ENCODE results near the gene ICAM2.

The ICAM2 gene

GRCh38 chr17:64020056-64020766 is at the start of gene ICAM2:
Gene ICAM2 (minus strand): TSS chr17:64020633. CDS start chr17:64006691, 13,942 bp downstream.
- intact Hi-C loops (cut with DNase I) = no loop called here

GRCh38 chr17:64070213-64070612 is 49.8 kb upstream of the ICAM2 start:
- intact Hi-C loops (cut with DNase I) = no loop called here
- no peak for DNase-seq

More at GRCh38 chr17:64020056-64020766, at the start of gene ICAM2:
- peak in 5 of 42 donors; percentile 5 to 52 (median 31) for DNase-seq

GRCh38 chr17:64069143-64069542 is 48.7 kb upstream of the ICAM2 start:
- DNase-seq = no peak
- intact Hi-C loops (cut with DNase I) = no loop called here

DNA sequence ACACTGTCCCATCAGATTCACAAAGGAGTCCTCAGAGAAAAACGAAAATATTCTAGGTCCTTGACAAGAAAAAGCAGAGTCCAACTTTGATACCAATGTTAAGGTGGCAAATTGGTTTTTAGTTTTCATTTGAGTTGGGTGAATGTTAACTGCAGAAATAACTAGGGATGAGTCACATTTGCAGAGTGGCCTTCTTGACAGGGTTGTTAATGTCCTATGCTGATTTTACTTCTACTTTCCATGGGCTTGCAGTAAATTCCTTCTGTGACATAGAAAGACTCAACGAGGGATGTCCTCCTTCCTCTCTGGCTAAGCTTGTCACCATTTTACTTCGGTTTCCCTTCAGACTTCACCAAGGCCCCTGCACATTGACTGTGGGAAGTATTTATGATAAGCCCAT is 47.2 kb upstream of the ICAM2 start:
- DNase-seq = no peak
- intact Hi-C loops (cut with DNase I) = no loop called here

- no peak for DNase-seq
- intact Hi-C loops (cut with DNase I) = no loop called here
Observed at GRCh38 chr17:64066716-64067115, 46.3 kb upstream of the ICAM2 start.

DNA sequence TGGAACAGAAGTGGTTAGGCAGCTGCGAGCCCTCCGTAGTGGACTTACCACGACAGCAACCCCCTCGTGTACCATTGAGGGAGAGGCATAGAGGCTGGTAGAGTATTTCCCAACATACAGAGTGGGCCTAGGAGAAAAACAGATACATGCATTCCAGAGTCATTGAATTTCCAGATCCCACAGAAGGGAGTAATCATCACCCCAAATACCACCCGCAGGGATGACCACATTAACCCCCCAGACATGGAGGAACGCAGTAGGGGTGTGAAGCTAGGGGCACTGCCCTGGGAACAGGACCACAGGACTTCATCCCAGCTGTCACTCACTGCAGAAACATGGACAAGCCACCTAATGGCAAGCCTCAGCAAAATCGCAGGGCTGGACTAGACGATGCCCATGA is 44.7 kb upstream of the ICAM2 start:
- intact Hi-C loops (cut with DNase I) = no loop called here
- no peak for DNase-seq

GRCh38 chr17:64064331-64064730 is 43.9 kb upstream of the ICAM2 start:
- intact Hi-C loops (cut with DNase I) = no loop called here
- no peak for DNase-seq

- intact Hi-C loops (cut with DNase I) = no loop called here
- peak in 20 of 42 donors; percentile 5 to 54 (median 24) for DNase-seq
Observed at GRCh38 chr17:64063766-64064224, 43.4 kb upstream of the ICAM2 start.

DNA sequence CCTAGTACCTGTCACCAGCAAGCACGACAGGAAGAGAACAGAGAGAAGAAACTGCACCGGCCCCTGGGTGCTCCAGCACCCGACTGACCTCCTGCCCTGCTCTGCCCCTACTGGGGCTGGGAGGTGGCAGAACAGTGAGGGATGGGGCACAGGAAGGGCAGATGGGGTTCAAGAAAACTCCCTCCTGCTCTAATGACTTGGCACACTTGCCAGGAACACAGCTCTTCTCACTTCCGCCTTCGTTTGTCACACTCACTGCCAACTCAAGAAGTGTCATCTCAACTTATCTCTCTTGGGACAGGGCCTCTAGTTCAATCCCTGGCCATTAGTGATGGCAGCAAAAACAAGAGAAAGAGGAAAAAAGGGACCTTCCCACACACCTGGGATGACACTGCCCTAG is 42.7 kb upstream of the ICAM2 start:
- intact Hi-C loops (cut with DNase I) = no loop called here

GRCh38 chr17:64061178-64061898 is 40.9 kb upstream of the ICAM2 start:
- DNase-seq = no peak
- intact Hi-C loops (cut with DNase I) = no loop called here

More for the DNA sequence above, 42.7 kb upstream of the ICAM2 start:
- no peak for DNase-seq

DNA sequence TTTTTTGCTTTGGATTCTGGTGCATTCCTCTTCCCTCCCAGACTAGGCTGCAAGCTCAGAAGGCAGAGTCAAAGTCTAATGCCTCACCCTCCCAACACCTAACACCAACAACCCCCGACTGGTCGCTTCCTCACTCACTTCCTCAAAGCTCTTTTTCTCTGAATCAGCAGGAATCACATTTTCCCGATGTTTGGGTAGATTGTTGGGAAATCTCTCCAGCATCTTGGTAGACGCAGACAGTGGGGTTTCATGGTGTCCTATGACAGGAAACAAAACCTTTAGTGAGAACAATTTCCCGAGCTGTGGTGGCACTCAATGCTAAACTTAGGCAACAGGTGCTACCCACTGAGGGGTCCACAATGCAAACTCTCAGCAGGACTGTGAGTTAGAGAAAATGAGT is 39.9 kb upstream of the ICAM2 start:
- DNase-seq = no peak
- intact Hi-C loops (cut with DNase I) = no loop called here

GRCh38 chr17:64059756-64060155 is 39.3 kb upstream of the ICAM2 start:
- intact Hi-C loops (cut with DNase I) = no loop called here
- DNase-seq = no peak

DNA sequence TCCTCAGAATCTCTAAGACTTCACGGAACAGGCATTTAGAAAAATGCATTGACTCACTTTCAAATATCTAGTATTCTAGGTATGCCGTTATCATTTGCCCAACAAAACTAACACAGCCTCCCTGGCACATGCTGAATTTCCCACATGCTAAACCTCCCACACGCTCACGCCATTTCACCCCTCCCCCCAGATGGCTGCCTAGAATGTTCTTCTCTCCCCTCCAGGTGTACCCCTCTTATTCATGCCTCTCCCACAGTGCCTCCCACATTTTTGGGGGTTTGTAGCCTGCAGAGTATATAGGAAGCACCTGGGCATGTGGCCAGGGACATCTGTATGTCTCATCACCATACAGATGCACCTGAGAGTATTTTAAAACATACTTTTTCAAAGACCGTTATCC is 38.2 kb upstream of the ICAM2 start:
- intact Hi-C loops (cut with DNase I) = no loop called here
- no peak for DNase-seq

DNA sequence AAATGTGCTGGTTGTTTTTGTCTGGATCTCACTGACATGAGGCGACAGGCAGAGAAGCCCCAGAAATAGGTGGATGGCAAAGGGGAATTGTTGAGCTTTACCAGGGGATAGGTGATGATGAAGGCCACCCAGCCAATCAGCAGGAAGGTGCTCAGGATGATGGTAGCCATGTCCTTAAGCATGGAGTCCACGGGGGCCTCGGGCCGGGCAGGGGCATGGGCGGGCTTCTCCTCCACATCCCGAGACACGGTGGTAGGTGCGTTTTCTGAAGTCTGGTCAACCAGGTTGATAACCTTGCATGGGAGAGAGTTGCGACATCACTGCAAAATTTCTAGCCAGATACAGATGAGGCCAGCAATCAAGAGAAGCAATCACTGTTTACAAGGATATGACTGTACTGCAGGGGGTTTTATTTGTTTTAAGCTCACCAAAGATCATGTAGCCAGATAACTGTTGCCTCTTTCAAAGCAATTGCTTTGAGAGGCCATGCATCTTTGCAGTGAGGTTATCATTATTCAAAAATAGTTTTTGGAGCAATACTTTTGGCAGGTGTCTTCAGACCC is 37.3 kb upstream of the ICAM2 start:
- intact Hi-C loops (cut with DNase I) = no loop called here

DNA sequence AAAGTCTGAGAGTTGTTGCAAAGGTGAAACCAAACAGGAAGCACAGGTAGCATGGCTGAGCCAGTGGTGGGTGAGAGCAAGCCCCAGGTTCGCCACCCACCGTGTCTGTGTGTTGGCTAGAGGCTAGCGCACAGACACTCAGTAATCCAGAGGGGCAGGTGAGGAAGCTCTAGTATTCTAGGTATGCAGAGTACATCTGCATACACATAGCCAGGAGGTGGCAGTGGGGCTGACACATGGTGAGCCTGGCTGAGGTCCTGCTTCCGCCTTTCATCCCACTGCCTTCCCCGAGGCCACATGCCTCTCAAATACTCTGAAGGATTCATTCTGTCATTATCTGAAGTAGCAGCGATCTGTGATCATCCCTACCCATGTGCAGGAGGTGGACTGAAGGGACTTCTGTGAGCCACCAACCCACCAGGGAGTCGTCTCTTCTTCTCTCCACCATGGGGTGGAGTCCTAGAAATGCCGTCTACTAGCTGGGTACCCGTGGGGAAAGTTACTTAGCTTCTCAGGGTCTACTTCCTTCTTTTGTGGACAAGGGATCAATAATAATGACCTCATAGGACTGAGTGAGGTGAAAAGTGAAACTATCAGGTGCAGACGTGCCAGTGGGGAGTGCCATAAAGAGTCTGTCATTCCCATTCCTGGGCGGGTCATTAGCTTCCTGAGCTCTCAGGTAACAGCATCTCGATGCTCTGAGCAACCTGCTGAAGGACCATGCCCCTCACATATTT is 36.0 kb upstream of the ICAM2 start:
- DNase-seq = no peak
- intact Hi-C loops (cut with DNase I) = no loop called here

More for the DNA sequence above, 37.3 kb upstream of the ICAM2 start:
- no peak for DNase-seq

DNA sequence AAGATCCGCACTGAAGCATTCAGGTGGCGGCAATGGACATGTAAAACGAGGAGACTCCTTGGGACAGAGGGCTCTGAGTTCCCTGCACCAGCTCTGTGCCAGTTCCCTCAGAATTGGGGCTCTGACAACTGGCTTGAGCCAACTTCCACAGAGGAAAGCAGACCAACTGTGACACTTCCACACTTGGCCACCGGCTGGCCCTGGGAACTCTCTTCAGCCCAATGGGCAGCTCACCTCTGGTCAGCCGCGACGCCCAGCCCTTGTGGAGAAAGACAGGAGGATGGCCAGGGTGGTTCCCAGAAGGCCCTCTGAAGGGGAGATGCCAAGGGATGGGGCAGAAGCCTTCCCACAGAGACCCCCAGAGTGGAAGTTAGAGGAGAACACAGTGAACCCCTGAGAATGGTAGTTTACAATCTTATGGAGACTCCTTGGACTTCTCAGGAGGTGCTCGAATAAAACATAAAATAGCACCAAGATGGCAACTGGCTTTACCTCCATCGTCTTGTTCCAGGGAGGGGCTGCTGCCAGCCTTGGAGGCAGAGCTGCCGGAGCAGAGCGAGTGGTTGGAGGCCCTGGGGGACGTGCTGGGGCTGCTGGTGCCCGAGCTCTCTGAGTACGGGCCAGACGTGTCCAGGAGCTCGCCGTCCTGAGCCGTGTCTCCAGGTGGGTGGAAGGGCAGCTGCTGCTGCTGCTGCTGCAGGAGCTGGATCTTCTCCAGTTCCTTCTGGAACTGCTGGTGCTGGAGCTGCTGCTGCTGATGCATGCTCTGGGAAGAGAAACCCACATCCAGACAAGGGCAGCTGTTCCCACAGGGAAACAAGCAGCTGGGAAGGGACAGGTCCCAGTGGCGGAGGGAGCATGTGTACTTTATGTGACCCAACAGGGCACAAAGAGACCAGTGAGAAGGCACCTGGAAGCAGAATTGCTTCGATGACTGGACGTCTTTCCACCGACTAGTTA is 35.0 kb upstream of the ICAM2 start:
- DNase-seq = no peak
- intact Hi-C loops (cut with DNase I) = no loop called here

GRCh38 chr17:64054304-64054703 is 33.9 kb upstream of the ICAM2 start:
- intact Hi-C loops (cut with DNase I) = no loop called here
- DNase-seq = no peak

DNA sequence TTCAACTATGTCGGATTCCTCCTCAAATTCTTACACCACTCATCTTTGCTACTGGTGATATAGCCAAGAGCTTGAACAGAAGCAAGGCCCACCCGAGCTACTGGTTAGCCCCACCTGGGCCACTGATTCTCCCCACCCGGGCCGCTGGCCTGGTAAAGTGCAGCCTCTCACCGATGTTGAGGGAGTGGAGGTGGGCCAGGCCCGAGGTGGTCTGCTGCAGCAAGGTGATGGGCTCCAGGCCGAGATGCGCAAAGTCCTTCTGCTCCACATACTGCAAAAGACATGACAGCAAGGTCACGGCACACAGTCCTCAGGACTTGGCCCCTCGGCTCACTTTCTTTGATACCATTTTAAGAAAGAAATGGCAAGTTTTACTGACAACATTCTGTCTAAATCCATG is 32.7 kb upstream of the ICAM2 start:
- DNase-seq = no peak
- intact Hi-C loops (cut with DNase I) = no loop called here

- intact Hi-C loops (cut with DNase I) = no loop called here
- DNase-seq = no peak
Observed at GRCh38 chr17:64051153-64051552, 30.7 kb upstream of the ICAM2 start.

Data from head of caudate nucleus (tissue), 42 donors.